NOMO-1 treated with dmso at 0.1 percent for 144 hours (cell line): Measurements from ENCODE around the gene PBX4.

Experiments
- DNase-seq: peaks from one replicate; lab custom pipeline; 2025; ENCODE audit not compliant: unreplicated experiment; lab: John Stamatoyannopoulos, UW

PBX4 gene

DNA sequence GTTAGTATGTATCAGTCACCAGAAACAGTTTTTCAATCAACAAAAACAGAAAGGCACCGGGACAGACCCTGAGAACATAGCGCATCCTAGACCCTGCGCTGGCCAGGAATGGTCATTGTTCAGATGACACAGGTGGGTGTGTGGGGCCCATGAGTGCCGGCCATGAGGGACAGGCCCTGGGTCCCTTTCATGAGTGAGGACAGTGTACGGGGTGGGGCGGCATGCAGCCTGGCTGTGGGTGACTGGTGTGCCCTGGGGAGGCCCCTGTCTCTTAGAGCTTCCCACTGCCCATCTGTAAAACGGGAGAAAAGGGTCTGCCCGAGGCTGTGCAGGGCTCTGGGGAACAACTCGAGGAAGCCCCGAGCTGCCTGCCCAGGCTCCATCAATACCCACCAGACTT is 25.8 kb downstream of the PBX4 start:
- DNase-seq, result no peak

DNA sequence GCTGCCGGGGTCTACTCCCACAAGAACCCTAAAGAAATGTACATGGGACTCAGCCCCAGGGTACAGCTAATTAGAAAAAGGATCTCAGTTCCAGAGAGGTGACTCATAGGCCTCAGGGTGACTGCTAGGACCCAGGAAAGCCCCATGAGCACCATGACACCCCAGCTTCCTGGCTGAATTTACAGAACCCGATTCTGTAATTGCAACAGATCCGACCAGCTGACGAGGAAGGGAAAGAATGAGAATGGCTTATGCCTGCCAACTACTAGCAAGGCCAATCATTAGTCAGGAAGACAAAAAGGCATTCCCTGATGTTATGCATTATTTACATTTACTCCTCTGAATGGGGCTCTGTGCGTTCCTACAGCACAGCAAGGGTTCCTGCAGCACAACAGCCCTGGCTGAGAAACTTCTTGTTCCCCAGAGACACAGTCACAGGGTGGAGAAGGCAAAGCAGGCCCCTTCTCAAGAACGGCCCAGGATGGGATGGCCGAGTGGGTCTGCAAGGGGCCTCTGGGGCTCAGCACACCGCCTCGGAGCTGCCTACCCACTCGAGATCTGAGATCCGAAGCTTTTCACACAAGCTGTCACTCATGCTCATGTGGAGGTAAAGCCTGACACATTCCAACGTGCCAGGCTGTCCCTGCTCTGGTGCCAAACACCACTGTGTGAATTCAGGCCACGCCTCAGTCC is 27.2 kb downstream of the PBX4 start:
- no peak for DNase-seq

DNA sequence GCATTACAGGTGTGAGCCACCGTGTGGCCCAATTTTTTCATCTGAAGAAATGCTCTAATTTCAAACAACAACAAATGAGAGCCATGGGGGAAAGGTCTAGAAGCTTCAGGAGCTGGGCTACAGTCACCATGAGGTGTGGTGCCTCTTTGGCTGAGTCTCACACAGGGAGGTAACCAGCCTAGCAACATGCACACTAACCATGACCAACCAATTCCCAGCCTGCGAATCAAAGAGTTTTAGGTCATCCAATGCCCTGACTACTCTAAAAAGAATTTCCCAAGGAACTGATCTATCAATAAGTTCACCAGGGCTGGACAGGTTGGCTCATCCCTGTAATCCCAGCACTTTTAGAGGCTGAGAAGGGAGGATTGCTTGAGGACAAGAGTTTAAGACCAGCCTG is 29.9 kb downstream of the PBX4 start:
- no peak for DNase-seq

DNA sequence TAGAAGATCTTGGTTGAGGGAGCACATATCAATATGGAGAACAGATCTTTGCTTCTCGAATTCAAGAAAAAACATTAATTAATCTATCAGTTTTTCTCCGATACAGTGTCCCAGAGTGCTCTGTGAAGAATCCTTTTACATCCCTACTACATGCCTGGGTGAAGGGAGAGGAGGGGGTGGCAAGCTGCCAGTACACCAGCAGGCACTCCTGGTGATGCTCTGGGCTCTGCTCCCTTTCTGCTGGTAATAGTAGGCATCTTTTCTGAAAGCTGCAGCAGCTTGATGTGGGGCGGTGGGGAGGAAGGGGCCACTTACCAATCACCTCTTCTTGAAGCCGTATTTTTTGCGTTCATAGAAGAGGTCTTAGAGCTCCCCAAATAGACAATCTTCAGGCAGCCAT is 30.7 kb downstream of the PBX4 start:
- no peak for DNase-seq

DNA sequence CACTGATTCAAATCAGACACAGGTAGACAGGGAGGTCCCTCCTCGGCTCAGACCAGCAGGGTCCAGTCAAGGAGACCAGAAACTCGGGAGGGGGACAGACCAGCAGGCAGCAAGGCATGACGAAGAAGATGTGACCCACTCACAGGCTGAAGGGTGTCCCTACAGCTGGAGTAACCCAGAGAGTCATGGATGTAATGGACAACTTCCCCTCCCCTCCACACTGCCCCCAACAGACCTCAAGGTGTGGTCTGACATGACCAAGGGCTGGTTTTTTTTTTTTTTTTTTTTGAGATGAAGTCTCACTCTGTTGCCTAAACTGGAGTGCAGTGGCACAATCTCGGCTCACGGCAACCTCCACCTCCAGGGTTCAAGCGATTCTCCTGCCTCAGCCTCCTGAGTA is 34.1 kb downstream of the PBX4 start:
- DNase-seq, result no peak

DNA sequence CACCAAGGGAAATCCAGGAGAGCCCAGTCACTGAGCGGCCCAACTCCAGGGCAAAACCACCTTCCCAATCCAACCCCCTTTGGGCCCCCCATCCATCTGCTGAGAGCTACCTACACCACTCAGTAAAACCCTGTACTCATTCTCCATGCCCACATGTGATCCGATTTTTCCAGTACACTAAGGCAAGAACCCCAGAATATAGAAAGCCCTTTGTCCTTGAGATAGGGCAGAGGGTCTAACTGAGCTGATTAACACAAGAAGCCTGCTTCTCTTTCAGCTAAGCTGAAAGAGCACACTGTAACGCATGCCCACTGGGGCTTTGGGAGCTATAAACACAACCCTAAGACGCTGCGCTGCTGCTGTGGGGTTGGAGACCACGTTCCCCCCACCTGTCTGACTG is 36.0 kb downstream of the PBX4 start:
- no peak for DNase-seq

DNA sequence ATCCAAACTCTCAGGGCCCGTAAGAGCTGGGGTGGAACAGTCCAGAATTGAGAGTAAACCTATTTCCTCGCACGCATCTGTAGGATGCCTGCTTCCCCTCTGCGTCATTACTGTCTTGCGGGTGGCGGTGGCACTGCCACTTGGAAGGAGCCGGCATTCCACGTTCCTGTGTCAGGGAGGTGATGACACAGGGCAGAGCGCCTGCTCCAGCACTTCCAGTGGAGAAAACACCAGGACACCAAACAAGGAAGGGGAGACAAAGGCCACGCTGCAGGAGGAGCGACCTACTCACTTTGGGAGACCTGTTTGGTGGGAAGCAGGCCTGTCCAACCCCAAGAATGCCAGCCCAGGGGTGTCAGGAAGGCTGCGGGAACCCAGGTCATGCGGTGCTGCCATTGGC is 37.1 kb downstream of the PBX4 start:
- DNase-seq, result no peak

DNA sequence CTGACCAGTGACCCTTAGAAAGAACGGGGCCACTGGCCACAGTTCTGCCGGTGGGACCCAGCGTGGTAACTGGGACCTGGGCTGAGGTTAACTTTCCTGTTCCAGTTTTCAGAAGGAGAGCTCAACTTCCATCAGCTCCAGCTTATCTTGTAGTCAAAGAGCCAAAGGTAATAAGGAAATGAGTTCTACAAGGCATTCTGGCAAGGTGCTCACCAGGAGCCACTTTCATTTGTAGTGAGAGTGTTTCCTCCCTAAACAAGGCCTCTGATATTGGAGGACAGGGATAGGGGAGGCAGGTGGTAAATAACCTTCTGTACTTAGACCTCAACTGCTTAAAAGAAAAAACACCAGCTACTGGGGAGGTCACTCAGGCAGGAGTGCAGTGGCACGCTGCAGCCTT is 38.1 kb downstream of the PBX4 start:
- no peak for DNase-seq

DNA sequence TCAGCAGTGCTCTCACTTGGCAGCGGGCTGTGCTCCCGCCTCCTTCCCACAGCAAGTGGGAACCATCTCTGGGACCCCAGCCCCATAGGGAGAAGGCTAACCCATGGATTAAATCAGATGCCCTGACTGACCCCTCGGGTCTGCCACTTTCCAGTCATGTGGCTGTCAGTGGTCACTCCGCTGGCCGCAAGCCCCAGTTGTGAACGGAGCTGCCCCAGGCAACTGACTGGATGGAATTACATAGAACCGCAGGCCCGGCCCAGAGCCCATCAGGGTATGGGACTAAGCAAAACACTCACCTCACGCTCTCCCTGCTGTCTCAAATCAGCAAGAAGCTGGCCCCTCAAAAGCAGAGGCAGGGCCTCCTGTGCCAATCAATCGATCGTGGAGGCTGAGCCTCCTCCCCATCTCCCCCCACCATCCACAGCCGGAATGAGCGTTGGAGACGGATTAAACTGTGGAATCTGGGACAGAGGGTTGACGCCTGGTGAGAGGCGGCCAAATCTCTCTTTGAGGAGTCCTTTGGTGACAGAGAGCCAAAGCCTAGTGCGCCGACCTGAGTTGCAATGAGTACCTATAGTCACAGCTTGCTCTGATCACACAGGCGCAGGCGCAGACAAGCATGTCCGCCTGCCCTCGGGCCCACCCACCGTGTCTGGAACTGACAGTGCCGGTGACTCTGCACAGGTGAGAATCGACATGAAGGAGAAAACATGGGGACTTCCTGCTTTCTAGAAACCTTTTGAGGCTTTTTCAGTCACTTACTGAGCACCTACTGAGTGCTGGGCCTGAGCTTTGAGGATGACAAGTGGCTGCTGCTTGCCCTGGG is 38.7 kb downstream of the PBX4 start:
- no peak for DNase-seq

DNA sequence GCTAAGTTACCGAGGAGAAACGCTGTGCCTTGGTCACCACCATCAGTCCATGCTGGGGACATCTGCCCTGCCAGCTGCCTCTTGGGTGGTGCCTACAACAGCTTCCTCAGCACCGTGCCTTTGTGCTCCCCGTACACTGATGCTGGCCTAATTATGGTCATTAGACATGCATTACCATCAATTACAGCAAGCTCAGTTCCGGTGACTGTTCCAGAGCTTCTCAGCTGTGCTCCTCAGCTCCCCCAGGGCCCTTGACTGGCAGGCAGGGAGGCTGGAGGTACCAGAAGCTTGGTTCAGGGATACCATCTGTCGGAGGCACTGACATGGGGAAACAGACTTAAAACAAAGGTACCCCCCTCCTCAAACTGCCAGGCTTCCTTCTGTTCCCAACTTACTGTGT is 40.2 kb downstream of the PBX4 start:
- no peak for DNase-seq

DNA sequence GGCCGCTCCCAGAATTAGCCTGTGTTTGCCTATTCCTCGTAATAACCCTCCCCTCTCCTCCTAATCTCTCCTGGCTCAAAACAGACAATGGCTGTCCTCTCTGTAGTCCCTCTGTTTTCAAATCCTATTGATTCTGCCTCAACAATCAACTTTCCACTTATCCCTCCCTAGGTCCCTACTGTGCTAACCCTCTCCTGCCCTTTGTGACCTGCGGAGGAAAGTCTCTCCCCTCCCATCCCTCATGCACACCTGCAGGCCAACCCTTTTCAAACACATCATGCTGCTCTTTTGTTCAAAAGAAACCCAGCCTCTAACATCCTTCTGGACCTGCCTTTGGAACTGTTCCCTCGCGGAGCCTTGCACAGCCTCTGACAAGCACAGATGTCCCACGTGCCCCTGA is 43.1 kb downstream of the PBX4 start:
- no peak for DNase-seq

DNA sequence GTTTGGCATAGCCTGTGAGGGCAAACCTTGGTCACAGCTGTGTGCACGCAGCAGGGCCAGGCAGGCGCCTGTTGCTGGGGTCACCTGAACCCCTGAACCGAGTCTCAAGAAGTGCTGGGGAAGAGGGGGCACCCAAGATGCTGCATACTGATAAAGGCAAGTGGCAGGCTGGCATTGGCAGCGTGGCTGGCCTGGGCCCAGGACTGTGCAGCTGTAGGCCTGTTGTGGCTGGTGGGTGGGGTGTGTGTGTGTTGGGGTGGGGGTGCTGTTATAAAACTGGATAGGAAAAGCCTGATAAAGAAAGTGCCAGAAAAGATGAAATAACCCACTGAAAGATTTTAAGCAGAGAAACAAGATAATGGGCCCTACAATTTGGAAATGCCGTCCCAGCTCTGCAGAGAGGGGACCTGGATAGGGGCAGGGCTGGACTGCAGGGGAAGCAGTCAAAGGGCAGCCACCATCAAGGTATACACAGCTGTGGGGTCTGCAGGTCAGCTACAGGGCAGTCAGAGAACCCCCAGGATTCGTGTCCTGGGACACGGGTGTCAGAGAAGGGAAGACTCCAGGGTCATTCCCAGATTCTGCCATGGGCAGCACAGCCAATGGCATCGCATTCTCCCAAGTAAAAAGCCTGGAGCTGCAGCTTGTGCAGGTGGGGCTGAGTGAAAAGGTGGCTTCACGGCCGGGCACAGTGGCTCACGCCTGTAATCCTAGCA is 47.3 kb downstream of the PBX4 start:
- DNase-seq, result no peak

DNA sequence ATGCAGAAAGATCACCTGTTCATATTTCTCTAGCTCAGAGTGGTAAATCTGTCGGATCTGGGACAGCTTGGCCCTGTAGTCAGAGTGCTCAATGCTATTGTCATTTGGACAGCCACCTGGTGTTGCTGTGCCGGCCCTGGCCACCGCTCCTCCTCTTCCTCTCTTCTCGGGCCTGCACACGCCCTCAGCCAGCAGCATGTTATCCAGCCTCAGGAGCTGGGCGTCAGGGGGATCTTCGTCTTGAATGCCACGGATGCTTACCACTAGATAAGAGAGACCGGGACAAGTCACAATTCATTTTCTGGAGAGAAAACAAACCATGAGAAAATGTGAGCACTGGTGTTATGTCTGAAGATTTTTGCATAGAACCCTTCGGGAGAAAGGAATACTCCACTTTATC is 47.9 kb downstream of the PBX4 start:
- DNase-seq, result no peak

DNA sequence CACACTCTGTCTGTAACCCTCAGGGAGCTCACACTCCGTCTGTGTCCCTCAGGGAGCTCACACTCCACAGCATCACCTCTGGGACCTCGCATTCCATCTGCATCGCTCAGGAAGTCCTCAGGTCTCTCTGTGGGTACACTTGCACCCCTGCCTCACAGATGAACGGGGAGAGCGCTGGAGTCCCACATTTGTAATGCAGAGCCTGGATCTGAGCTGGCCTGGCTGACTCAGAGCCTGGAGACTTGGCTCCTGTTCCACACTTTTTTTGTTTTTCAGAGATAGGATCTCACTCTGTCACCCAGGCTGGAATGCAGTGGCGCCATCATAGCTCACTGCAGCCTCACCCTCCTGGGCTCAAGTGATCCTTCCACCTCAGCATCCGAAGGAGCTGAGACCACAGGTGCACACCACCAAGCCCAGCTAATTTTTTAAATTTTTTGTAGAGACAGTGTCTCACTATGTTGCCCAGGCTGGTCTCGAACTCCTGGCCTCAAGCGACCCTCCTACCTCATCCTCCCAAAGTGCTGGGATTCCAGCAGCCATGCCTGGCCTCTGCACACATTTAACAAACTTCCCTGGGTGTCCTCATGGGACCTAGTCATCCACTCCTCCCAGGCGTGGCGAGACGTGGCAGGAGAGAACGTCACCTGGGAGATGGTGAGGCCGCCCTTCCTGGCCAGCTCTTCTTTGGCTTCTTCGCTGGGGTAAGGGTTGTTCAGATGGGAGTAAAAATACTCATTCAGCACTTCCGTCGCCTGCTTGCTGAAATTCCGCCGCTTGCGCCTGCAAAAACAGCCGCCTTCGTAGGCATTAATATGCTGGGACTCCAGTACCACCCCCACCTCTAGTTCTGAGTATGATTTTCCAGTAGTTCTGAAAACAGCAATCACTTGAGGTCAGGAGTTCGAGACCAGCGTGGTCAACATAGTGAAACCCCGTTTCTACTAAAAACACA is 49.4 kb downstream of the PBX4 start:
- no peak for DNase-seq

DNA sequence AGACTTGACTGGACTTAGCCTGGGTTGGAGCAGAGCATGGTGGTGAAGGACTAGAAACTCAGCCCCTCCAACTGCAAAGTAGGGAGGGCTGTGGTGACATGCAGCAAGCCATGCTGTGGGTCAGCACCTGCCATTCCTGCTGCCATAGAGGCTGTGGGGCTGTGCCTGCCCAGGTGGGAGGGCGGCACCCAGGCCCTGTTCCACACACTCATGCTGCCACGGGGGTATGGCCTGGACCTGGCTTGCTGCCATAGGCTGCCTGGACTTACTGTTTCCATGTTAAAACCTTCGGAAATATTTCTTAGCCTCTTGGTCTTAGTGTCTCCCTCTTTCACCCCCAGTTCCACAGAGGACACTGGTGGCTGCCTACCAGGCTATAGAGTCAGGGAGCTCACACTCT is 51.1 kb downstream of the PBX4 start:
- no peak for DNase-seq

DNA sequence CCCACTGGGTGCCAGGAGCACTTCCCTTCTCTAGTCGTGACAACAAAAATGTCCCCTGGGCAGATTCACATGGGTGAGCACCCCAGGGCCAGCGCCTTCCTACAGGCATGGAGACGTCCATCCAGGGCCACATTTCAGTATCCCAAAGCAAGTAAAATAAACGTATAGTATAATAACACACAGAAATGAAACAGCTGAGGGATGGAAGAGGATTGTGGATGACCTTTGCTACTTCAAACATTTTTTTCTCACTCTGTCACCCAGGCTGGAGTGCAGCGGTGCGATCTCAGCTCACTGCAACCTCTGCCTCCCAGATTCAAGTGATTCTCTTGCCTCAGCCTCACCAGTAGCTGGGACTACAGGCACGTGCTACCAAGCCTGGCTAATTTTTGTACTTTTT is 52.2 kb downstream of the PBX4 start:
- no peak for DNase-seq

DNA sequence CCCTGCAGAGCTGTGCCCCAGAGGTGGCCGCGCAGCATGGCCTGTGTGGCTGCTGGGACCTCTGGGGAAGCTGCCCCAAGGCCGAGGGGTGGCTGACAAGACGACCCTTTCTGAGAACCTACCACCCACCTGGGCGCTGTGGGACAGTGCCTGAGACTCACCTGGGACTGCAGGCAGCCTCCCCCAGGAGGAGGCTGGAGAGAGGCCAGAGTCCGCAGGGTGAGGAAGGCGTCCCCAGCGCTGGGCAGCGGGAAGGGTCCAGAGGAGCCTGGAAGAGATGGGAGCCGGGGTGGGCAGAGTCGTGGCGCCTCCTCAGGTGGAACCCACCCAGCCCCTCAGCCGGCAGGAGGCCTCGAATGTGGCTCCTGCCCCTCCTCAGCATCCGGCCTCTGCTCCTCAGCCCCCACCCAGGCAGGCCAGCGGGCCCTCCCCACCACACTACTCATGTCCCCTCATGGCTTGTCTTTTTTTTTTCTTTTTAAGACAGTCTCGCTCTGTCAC is 55.1 kb downstream of the PBX4 start:
- no peak for DNase-seq

DNA sequence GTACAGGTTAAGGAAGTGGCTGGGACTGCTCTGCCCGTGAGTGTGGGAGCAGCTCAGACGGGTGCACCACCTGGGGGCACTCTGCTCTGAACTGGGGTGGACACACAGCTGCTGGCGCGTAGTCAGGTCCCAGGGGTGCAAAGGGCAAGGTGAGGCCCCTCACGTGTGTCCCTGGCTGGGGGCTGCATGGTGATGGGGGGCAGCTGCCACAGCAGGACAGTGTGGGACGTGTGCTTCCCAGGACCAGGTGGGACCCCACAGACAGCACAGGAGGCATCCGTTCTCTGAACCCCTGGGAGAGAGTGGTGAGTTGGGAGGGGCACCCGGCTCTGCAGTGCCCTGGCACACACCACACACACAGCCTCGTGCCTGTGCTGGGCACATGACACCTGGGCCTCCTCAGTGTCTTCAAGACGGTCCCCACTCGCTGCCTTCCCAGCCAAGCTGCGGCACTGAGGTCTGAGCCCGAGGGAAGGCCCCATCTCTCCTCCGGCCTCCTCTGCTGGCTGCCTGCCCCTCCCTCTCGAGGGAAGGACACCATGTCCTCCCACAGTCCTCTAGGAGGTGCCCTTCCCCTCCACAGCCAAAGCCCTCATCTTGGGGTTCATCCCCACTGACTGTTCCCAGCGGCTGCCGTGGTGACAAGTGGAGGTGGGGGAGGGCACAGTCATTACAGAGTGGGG is 55.7 kb downstream of the PBX4 start:
- no peak for DNase-seq

DNA sequence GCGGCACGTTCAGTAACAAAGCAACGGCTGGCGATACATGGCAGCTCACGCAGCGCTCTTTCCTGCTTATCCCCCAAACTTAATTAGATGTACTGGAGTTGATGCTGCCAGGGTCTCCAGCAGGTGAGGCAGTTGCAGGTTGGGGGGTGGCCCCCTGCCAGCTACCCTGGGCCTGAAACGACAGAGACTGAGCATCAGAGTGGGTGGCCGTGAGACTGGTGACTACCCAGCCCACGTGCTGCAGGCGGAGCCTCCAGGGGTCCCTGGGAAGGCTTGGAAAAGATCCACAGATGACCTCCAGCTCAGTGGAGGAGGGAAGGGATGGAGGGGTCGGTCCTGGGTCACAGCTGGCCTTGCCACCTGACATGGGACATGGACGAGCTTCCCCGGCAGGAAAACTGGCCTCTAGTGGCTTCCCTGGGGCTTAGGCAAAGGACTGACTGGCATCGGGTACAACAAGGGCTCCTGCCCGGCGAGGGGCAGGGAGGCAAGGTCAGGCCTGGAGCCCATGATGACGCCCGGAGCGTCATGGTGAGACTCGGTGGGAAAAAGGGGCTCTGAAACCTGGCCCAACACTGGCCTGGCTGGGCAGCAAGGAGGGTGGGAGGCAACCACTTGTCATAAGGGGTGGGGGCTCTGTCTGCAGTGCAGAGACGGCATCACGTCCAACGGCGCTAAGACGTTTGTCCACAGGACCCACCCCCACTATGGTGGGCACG is 56.4 kb downstream of the PBX4 start:
- no peak for DNase-seq

DNA sequence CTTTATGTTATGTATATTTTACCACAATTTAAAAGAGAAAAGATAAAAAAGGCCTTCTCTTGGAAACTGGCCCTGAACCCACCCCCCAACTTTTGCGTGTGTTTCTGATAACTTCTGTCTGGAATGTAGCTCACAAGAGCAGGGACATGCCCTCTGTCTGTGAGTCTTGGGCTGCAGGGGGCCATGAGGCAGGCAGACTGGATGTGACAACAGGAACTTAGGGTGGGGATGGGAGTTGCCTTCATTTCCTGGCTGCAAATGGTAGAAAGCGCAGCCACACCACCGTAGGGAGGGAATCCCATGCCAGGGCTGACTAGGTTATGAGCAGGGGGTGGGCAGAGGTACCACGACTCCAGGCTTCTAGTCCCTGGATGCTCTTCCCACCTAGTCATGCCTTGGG is 58.6 kb downstream of the PBX4 start:
- DNase-seq, result no peak
